ENCODE results near the gene CLSTN2.

Gene CLSTN2

GRCh38 chr3:140584549-140584948, 649.6 kb downstream of the CLSTN2 start:
- DNase-seq (ENCODE audit: low read depth, low spot score): no peak

- DNase-seq (ENCODE audit: low read depth, low spot score): peak; percentile 44
Measured at GRCh38 chr3:140585828-140586227, 650.8 kb downstream of the CLSTN2 start.

- DNase-seq (ENCODE audit: low read depth, low spot score): no peak
Measured at GRCh38 chr3:140586311-140586710, 651.3 kb downstream of the CLSTN2 start.

- DNase-seq (ENCODE audit: low read depth, low spot score): no peak
Measured at GRCh38 chr3:140588558-140588957, 653.6 kb downstream of the CLSTN2 start.

GRCh38 chr3:140593766-140594165, 658.8 kb downstream of the CLSTN2 start:
- DNase-seq (ENCODE audit: low read depth, low spot score): no peak

GRCh38 chr3:140595295-140595694, 660.3 kb downstream of the CLSTN2 start:
- DNase-seq (ENCODE audit: low read depth, low spot score): peak; percentile 36

- no peak for DNase-seq (ENCODE audit: low read depth, low spot score)
Measured at GRCh38 chr3:140597364-140597763, 662.4 kb downstream of the CLSTN2 start.

GRCh38 chr3:140597792-140598191, 662.8 kb downstream of the CLSTN2 start:
- no peak for DNase-seq (ENCODE audit: low read depth, low spot score)

- no peak for DNase-seq (ENCODE audit: low read depth, low spot score)
Measured at GRCh38 chr3:140599009-140599408, 664.0 kb downstream of the CLSTN2 start.

- no peak for DNase-seq (ENCODE audit: low read depth, low spot score)
Measured at GRCh38 chr3:140599496-140599895, 664.5 kb downstream of the CLSTN2 start.

GRCh38 chr3:140601881-140602280, 666.9 kb downstream of the CLSTN2 start:
- DNase-seq (ENCODE audit: low read depth, low spot score): no peak

- no peak for DNase-seq (ENCODE audit: low read depth, low spot score)
Measured at GRCh38 chr3:140602781-140603180, 667.8 kb downstream of the CLSTN2 start.

GRCh38 chr3:140603766-140604165, 668.8 kb downstream of the CLSTN2 start:
- DNase-seq (ENCODE audit: low read depth, low spot score): no peak

GRCh38 chr3:140610544-140610943, 675.6 kb downstream of the CLSTN2 start:
- DNase-seq (ENCODE audit: low read depth, low spot score): peak; percentile 23

- DNase-seq (ENCODE audit: low read depth, low spot score): no peak
Measured at GRCh38 chr3:140614001-140614400, 679.0 kb downstream of the CLSTN2 start.

GRCh38 chr3:140617135-140617534, 682.1 kb downstream of the CLSTN2 start:
- DNase-seq (ENCODE audit: low read depth, low spot score): no peak

- DNase-seq (ENCODE audit: low read depth, low spot score): no peak
Measured at GRCh38 chr3:140626856-140627255, 691.9 kb downstream of the CLSTN2 start.
